ENCODE data around the gene NOLC1.

The NOLC1 gene

GRCh38 chr10:102122450-102122849, 29.7 kb upstream of the NOLC1 start:
- DNase-seq = no peak

DNA sequence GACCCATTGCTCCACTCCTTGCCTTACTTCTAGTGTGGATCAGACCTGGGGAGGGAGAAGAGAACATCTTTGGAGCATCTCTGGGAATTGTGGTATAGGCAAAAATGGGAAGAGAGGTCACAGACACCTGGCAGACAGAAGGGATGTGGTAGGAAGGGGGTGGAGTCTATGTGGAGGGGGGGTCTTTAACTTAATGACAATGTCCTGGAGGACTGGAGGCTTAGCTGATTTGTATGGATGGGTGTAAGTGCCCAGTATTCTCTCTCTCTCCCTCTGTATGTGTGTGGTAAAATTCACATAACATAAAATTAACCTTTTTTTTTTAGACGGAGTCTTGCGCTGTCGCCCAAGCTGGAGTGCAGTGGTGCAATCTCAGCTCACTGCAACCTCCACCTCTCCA, 29.0 kb upstream of the NOLC1 start:
- DNase-seq = no peak

DNA sequence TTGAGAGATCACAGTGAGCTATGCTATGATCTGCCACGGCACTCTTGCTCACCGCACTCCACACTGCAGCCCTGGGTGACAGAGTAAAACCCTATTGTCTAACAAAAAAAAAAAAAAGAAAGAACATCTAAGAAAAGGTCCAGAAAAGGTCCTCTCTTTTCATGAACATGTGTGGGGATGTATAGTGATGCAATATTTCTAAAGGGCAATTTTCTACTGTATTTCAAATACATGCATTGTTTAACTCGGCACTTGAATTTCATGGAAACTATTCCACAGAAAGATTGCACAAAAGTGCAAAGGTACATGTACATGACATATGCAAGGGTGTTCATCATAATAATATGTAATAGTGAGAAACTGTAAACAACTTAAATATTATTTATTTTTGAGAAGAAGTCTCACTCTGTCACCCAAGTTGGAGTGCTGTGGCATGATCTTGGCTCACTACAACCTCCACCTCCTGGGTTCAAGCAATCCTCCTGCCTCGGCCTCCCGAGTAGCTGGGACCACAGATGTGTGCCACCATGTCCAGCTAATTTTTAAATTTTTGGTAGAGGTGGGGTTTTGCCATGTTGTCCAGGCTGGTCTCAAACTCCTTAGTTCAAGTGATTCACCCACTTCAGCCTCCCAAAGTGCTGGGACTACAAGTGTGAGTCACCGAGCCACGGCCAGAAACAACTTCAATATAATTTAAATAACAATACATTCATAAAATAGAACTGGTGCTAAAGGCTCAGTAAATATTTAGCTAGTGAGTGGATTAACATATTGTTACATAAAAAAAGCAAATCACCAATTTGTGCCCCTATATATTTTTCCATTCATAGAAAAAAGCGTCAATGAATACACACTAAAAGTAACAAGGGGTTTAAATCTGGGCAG, 20.7 kb upstream of the NOLC1 start:
- DNase-seq = no peak

DNA sequence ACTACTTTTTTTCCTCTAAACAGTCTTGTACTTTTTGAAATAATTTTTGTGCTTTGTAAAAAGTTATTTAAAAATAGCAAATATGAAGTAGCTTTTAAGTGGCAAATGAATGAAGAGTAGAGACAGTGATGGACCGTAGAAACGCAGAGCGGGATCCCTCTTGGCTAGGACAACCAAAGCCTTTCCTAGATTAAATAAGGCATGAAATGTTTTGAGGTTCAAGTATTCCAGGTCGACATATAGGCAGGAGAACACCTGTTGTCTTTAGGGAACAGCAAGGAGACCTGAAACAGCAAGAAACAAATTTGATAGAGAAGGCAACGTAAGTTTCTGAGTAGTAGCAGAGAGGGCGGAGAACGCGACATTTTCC, 20.0 kb upstream of the NOLC1 start:
- no peak for DNase-seq

GRCh38 chr10:102132563-102133372, 19.4 kb upstream of the NOLC1 start, which contains the start of gene PPRC1:
TSS of gene PPRC1 (plus strand) at chr10:102133040. CDS start at chr10:102133069, 29 bp downstream.
- DNase-seq = peak; percentile 98

- peak; percentile 28 for DNase-seq
These were observed 18.6 kb upstream of the NOLC1 start for GRCh38 chr10:102133373-102134195.

GRCh38 chr10:102134416-102134815, 17.8 kb upstream of the NOLC1 start:
- DNase-seq = no peak

GRCh38 chr10:102135956-102136526, 16.1 kb upstream of the NOLC1 start:
- no peak for DNase-seq

- no peak for DNase-seq
These were observed 12.7 kb upstream of the NOLC1 start for GRCh38 chr10:102139281-102140110.

GRCh38 chr10:102140218-102140617, 12.0 kb upstream of the NOLC1 start:
- no peak for DNase-seq

DNA sequence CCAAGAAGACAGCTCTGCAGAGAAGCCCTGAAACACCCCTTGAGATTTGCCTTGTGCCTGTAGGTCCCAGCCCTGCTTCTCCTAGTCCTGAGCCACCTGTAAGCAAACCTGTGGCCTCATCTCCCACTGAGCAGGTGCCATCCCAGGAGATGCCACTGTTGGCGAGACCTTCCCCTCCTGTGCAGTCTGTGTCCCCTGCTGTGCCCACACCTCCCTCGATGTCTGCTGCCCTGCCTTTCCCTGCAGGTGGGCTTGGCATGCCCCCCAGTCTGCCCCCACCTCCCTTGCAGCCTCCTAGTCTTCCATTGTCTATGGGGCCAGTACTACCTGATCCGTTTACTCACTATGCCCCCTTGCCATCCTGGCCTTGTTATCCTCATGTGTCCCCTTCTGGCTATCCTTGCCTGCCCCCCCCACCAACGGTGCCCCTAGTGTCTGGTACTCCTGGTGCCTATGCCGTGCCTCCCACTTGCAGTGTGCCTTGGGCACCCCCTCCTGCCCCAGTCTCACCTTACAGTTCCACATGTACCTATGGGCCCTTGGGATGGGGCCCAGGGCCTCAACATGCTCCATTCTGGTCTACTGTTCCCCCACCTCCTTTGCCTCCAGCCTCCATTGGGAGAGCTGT, 11.2 kb upstream of the NOLC1 start:
- no peak for DNase-seq

DNA sequence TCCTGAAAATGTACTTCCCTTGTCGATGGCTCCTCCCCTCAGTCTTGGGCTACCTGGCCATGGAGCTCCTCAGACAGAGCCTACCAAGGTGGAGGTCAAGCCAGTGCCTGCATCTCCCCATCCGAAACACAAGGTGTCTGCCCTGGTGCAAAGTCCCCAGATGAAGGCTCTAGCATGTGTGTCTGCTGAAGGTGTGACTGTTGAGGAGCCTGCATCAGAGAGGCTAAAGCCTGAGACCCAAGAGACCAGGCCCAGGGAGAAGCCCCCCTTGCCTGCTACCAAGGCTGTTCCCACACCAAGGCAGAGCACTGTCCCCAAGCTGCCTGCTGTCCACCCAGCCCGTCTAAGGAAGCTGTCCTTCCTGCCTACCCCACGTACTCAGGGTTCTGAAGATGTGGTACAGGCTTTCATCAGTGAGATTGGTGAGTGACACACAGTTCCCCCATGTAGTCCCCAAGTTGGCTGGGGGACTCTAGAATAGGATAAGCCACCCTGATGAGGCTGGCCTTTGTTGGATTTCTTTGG, 10.5 kb upstream of the NOLC1 start:
- DNase-seq = no peak

DNA sequence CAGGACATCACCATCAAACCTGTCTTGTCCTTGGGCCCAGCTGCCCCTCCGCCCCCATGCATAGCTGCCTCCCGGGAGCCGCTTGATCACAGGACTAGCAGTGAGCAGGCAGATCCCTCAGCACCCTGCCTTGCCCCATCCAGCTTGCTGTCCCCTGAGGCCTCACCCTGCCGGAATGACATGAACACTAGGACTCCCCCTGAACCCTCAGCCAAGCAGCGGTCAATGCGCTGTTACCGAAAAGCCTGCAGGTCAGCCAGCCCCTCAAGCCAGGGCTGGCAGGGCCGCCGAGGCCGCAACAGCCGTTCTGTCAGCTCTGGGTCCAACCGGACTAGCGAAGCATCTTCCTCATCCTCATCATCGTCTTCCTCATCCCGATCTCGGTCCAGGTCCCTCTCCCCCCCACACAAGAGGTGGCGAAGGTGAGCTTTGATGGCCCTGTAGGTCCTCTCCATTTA, 5.2 kb upstream of the NOLC1 start:
- no peak for DNase-seq

- DNase-seq = no peak
These were observed 4.6 kb upstream of the NOLC1 start for GRCh38 chr10:102147561-102147960.

- DNase-seq = no peak
These were observed 3.9 kb upstream of the NOLC1 start for GRCh38 chr10:102148275-102148674.

DNA sequence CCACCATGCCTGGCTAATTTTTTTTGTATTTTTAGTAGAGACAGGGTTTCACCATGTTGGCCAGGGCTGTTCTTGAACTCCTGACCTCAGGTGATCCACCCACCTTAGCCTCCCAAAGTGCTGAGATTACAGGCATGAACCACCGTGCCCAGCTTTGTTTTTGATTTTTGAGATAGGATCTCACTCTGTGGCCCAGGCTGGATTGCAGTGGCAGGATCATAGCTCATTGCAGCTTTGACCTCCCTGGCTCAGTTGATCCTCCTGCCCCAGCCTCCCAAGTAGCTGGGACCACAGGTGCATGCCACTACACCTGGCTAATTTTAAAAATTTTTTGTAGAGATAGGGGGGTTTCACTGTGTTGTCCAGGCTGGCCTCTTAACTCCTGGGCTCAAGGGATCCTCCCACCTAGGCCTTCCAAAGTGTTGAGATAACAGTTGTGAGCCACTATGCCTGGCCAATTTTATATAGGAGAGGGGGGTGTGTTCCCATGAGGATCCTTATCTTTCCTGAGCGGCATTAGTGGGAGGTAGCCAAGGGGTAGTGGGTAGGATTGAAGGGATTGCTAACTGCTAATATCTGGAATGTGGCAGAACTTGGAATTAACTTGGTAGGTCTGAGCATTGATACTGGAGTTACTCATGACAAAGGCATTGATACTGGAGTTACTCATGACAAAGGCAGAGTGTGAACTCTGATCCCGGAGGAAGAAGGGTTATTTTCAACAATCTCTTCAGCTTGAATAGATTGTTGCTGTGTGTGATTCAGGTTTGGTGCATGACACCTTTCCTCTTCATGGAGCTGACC, 1.0 kb upstream of the NOLC1 start:
- DNase-seq = no peak

- no peak for DNase-seq
These were observed 329 bp downstream of the NOLC1 start for GRCh38 chr10:102152545-102152890.

DNA sequence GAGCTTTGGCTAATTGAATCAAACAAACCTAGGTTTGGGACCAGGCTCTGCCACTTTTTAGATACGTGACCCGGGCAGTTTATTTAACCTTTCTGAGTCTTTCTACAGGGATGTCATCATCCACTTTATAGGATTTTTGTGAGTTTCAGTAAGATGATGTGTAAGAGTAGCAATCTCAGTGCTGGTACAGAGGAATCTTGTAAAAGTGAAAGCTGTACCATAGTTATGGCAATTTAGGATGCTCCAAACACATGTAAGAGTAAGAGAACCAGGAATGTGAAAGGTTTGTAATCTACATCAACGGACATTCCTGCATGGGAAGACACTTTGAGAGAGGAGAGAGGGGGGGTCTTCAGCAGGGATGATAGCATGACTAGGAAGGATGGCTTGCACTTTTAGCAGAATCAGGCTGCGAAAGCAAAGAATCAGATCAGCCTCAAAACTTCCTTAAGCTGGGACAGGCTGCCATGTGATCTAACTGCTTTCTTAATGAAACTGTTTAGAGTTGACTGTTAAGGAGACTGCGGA, 968 bp downstream of the NOLC1 start:
- DNase-seq = no peak

GRCh38 chr10:102154466-102155116, 2.4 kb downstream of the NOLC1 start:
- DNase-seq = no peak

Measured in NCI-H1694 treated with DMSO at 0.1 percent for 48 hours (cell line).